ENCODE data around the gene KRT86.

DNA sequence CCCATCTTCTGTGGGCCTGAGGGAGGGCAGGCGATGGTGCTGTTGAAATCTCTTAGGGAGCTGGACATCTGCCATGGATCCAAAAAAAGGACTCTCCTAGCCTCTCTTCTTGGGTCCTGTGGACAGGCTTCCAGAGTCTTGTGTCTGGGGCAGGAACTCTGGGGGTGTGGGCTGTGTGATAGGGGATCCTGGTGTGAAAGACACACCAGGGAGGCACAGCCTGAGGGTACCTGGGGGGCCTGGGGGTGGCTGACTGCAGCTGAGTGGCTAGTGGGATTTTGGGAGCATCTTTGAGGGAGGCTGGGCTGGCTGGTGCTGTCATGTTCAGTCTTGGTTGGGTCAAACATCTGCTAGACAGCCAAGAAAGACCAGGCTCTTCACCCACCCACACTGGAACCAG, 48.6 kb downstream of the KRT86 start:
- TF ChIP-seq CEBPB (IDR thresholded peaks at IDR 0.05; ENCODE audit: low read depth, low read length): no peak
- TF ChIP-seq, protein P1, sequence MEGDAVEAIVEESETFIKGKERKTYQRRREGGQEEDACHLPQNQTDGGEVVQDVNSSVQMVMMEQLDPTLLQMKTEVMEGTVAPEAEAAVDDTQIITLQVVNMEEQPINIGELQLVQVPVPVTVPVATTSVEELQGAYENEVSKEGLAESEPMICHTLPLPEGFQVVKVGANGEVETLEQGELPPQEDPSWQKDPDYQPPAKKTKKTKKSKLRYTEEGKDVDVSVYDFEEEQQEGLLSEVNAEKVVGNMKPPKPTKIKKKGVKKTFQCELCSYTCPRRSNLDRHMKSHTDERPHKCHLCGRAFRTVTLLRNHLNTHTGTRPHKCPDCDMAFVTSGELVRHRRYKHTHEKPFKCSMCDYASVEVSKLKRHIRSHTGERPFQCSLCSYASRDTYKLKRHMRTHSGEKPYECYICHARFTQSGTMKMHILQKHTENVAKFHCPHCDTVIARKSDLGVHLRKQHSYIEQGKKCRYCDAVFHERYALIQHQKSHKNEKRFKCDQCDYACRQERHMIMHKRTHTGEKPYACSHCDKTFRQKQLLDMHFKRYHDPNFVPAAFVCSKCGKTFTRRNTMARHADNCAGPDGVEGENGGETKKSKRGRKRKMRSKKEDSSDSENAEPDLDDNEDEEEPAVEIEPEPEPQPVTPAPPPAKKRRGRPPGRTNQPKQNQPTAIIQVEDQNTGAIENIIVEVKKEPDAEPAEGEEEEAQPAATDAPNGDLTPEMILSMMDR (IDR thresholded peaks at IDR 0.05; ENCODE audit: control extremely low read depth in 1 of 3, insufficient read depth in 1 of 3, low read depth in 1 of 3, low read length in 3 of 3): no peak
- no peak for TF ChIP-seq SIRT6 (IDR thresholded peaks at IDR 0.05; ENCODE audit: low read length)
- TF ChIP-seq RXRA (IDR thresholded peaks at IDR 0.05; ENCODE audit: insufficient read depth, low read depth, low read length): no peak
- TF ChIP-seq CHD2 (IDR thresholded peaks at IDR 0.05; ENCODE audit: low read length): no peak
- no peak for TF ChIP-seq POLR2AphosphoS5 (IDR thresholded peaks at IDR 0.05; ENCODE audit: low read depth, low read length)
